IPS-15b (cell line): ENCODE results near the gene PHF2.

Experiments
- H3K27me3 ChIP-seq: one replicate; pipeline ENCODE4 v1.6.1; 2013; ENCODE audit warnings: low read length; ENCODE audit not compliant: control insufficient read depth, insufficient read depth
- H3K36me3 ChIP-seq: one replicate; pipeline ENCODE4 v1.6.1; 2013; ENCODE audit warnings: low read length; ENCODE audit not compliant: control insufficient read depth, insufficient read depth
- H3K4me1 ChIP-seq: one replicate; pipeline ENCODE4 v1.6.1; 2013; ENCODE audit warnings: mild to moderate bottlenecking, low read length; ENCODE audit not compliant: control insufficient read depth, insufficient read depth
- H3K4me3 ChIP-seq: one replicate; pipeline ENCODE4 v1.5.1; 2013; ENCODE audit warnings: low read depth, low read length
- H3K9ac ChIP-seq: one replicate; pipeline ENCODE4 v1.6.1; 2013; ENCODE audit warnings: low read depth, mild to moderate bottlenecking, low read length
- H3K9me3 ChIP-seq: one replicate; pipeline ENCODE4 v1.6.1; 2013; ENCODE audit warnings: mild to moderate bottlenecking, low read length; ENCODE audit not compliant: control insufficient read depth, insufficient read depth

Gene PHF2

GRCh38 chr9:93572221-93572620 lies 4.2 kb upstream of the PHF2 start:
- Histone ChIP-seq H3K9me3 (no peaks in the 10 kb centered on the region), H3K4me3 (no peak overlapping the region), H3K4me1 (peaks cover 11% of the 10 kb centered on the region), H3K27me3 (peaks cover 3% of the 10 kb centered on the region), H3K9ac (no peak overlapping the region), H3K36me3 (no peaks in the 10 kb centered on the region)

- Histone ChIP-seq H3K9ac (no peak overlapping the region), H3K9me3 (no peaks in the 10 kb centered on the region), H3K36me3 (no peaks in the 10 kb centered on the region), H3K27me3 (peaks cover 3% of the 10 kb centered on the region), H3K4me3 (no peak overlapping the region), H3K4me1 (peaks cover 10% of the 10 kb centered on the region)
These were observed 3.5 kb upstream of the PHF2 start for GRCh38 chr9:93572636-93573515.

- Histone ChIP-seq H3K4me3 (no peak overlapping the region), H3K9me3 (no peaks in the 10 kb centered on the region), H3K4me1 (peaks cover 10% of the 10 kb centered on the region), H3K27me3 (peaks cover 3% of the 10 kb centered on the region), H3K36me3 (no peaks in the 10 kb centered on the region), H3K9ac (no peak overlapping the region)
These were observed 2.9 kb upstream of the PHF2 start for GRCh38 chr9:93573516-93573828.

- H3K9me3 ChIP-seq, result no peaks in the 10 kb centered on the region
- no peaks in the 10 kb centered on the region for H3K36me3 ChIP-seq
- H3K4me1 ChIP-seq, result peaks cover 5% of the 10 kb centered on the region
- peaks cover 3% of the 10 kb centered on the region for H3K27me3 ChIP-seq
- no peak overlapping the region for H3K9ac ChIP-seq
- no peak overlapping the region for H3K4me3 ChIP-seq
These were observed 2.1 kb upstream of the PHF2 start for GRCh38 chr9:93574091-93574899.

GRCh38 chr9:93574900-93575795 lies 1.2 kb upstream of the PHF2 start:
- Histone ChIP-seq H3K4me1 (peaks cover 5% of the 10 kb centered on the region), H3K9me3 (no peaks in the 10 kb centered on the region), H3K4me3 (peak overlapping the region; percentile 55), H3K36me3 (no peaks in the 10 kb centered on the region), H3K9ac (peak overlapping the region; percentile 47), H3K27me3 (peaks cover 3% of the 10 kb centered on the region)

- Histone ChIP-seq H3K36me3 (no peaks in the 10 kb centered on the region), H3K4me1 (peaks cover 5% of the 10 kb centered on the region), H3K4me3 (peak overlapping the region; percentile 55), H3K9ac (peak overlapping the region; percentile 54), H3K9me3 (no peaks in the 10 kb centered on the region), H3K27me3 (peaks cover 3% of the 10 kb centered on the region)
These were observed 557 bp upstream of the PHF2 start for GRCh38 chr9:93575796-93576257.

- peaks cover 3% of the 10 kb centered on the region for H3K27me3 ChIP-seq
These were observed 942 bp downstream of the PHF2 start for GRCh38 chr9:93577078-93577974.

GRCh38 chr9:93577975-93578682 lies 1.7 kb downstream of the PHF2 start:
- Histone ChIP-seq H3K4me1 (peaks cover 8% of the 10 kb centered on the region), H3K27me3 (peaks cover 3% of the 10 kb centered on the region), H3K9ac (peak overlapping the region; percentile 54), H3K36me3 (no peaks in the 10 kb centered on the region), H3K9me3 (no peaks in the 10 kb centered on the region), H3K4me3 (peak overlapping the region; percentile 54)

More at GRCh38 chr9:93577078-93577974, 942 bp downstream of the PHF2 start:
- no peak overlapping the region for H3K9ac ChIP-seq
- no peaks in the 10 kb centered on the region for H3K9me3 ChIP-seq
- peak overlapping the region; percentile 54 for H3K4me3 ChIP-seq
- no peaks in the 10 kb centered on the region for H3K36me3 ChIP-seq
- peaks cover 7% of the 10 kb centered on the region for H3K4me1 ChIP-seq

- Histone ChIP-seq H3K27me3 (peaks cover 3% of the 10 kb centered on the region), H3K9me3 (no peaks in the 10 kb centered on the region), H3K4me3 (no peak overlapping the region), H3K9ac (peak overlapping the region; percentile 54), H3K4me1 (peaks cover 8% of the 10 kb centered on the region), H3K36me3 (no peaks in the 10 kb centered on the region)
These were observed 2.5 kb downstream of the PHF2 start for GRCh38 chr9:93578844-93579243.

GRCh38 chr9:93579711-93580516 lies 3.5 kb downstream of the PHF2 start:
- H3K9ac ChIP-seq, result no peak overlapping the region
- H3K4me3 ChIP-seq, result no peak overlapping the region
- peaks cover 3% of the 10 kb centered on the region for H3K27me3 ChIP-seq
- no peaks in the 10 kb centered on the region for H3K9me3 ChIP-seq
- H3K36me3 ChIP-seq, result no peaks in the 10 kb centered on the region
- peaks cover 3% of the 10 kb centered on the region for H3K4me1 ChIP-seq
